Head of caudate nucleus (tissue), 42 donors: Measurements from ENCODE around the gene HTT.

ENCODE experiments used
- DNase-seq, 42 donors: peaks; one replicate each; pipeline versions ENCODE4 v3.0.0 to v3.0.0-alpha.2; 2020 to 2021; ENCODE audit warnings: mixed read lengths in 7 of 42
- intact Hi-C: fragments of 100-400 bp; cut with DNase I; formaldehyde crosslinking; loops from one replicate; pipeline ENCODE4 v1.15.0; 2022

HTT gene

DNA sequence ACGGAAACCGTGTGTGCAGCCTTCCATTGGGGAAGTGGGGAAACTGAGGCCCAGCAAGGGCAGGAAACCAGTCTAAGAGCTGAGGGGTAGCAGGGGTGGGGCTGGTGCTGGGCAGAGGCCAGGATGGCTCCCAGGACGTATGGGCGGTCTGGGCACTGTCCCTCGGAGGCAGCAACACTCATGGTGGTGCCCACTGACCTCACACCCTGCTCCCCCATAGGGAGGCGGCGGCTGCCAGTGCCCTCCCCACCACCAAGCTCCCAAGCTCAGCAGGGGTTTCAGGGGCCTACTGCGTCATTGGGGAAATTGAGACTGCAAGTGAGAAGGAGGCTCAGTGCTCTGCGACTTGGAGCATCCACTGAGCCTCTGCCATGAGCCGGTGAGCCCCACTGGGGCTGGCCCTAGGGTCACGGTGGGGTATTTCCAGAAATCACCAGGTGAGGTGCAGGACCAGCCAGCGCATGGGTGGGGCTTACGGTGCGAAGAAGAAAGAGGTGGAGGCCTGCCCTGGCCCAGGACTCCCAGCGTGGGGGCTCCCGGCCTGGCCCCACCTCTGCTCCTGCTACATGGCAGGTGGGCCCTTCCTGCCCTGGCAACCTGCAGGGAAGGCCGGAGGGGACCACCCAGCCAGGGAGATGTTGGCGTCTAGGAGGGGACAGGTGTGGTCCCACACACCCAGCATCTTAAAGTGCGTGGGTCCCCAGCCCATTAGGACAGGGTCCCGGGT is 175.4 kb downstream of the HTT start:
- DNase-seq: no peak
- intact Hi-C loops: no loop called here

DNA sequence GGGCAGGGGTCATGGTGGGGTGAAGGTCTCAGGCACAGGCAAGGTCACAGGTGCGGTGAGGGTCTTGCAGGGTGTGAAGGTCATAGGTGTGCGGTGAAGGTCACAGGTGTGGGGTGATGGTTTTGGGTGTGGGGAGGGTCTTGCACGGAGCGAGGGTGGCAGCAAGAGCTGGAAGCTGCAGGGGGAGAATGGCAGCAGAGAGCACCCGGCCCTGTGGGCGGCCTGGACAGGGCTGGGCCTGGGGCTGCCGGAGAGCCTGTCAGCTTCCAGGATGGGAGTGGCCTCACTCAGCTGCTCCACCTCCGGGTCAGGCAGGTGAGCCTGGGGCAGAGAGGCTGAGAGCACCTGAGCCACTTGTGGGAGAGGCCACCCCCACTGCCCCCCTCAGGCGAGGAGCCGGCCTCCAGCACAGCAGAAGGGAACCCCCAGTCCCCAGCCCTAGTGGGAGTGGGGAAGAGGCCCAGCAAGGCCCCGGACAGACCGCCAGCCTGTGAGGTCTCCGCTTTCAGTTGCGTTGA is 176.0 kb downstream of the HTT start:
- no peak for DNase-seq
- intact Hi-C loops: no loop called here

GRCh38 chr4:3250956-3251690 is 176.6 kb downstream of the HTT start:
- intact Hi-C loops: no loop called here
- DNase-seq: peak in 2 of 42 donors; percentile 2

DNA sequence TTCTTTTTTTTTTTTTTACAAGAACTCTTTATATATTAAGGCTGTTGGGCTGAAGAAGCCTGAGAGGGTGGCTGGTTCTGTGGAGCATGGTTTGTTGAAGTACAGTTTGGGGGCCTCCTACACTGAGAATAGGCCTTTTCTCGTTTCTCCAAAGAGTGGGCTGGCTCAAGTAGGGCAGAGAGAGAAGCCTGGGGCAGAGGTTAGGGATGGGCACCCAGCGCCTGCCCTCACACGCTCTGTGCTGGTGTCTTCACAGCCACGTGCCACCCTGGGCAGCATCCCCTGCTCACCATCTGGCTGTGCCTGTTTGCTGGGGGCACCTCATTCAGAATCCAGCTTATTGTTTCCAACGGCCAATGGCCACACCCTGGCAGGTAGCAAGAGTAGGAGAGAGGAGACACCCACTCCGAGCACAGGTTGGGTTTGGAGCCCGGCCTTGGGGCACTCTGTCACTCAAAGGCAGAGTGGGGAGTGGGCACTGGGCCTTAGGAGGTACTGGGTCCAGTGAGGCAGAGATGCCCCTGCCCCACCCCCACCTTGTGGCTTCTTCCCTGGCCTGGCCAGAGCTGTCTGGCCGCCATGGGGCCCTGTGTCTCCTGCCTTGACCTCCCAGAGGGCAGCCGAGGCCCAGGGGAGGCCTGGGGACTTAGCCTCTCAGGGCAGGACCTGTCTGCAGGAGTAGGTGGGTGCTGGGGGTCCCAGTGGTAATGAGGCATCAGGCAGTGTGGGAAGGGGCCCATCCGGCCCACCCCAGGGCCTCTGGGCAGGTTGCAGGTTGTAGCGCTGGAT is 177.4 kb downstream of the HTT start:
- intact Hi-C loops: no loop called here

DNA sequence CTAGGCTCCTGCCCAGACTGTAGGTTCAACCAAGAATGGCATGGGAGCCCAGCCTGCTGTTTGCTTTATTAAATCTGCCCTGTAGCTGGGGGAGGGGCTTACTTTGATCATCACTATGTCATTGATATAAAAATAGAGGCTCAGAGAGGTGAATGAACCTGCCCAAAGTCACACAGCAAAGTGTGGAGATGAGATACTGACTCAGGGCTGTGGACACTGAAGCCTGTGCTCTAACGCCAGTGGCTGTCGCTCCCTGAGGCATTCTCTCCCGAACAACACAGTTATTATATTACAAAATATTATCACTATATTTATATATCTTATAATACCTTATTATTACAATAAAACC is 178.0 kb downstream of the HTT start:
- intact Hi-C loops: no loop called here

More for the DNA sequence above, 177.4 kb downstream of the HTT start:
- DNase-seq: peak in 3 of 42 donors; percentile 1 to 4 (median 1)

GRCh38 chr4:3252831-3253641 is 178.6 kb downstream of the HTT start:
- intact Hi-C loops: no loop called here
- peak in 4 of 42 donors; percentile 1 to 28 (median 8) for DNase-seq

More for the DNA sequence above, 178.0 kb downstream of the HTT start:
- no peak for DNase-seq

GRCh38 chr4:3253808-3254207 is 179.3 kb downstream of the HTT start:
- peak in 8 of 42 donors; percentile 1 to 29 (median 6) for DNase-seq
- intact Hi-C loops: no loop called here

- DNase-seq: peak in 13 of 42 donors; percentile 0 to 26 (median 6)
- intact Hi-C loops: no loop called here
Observed at GRCh38 chr4:3254302-3255131, 180.0 kb downstream of the HTT start.

- DNase-seq: peak in 11 of 42 donors; percentile 1 to 25 (median 5)
- intact Hi-C loops: no loop called here
Observed at GRCh38 chr4:3255611-3256186, 181.2 kb downstream of the HTT start.

DNA sequence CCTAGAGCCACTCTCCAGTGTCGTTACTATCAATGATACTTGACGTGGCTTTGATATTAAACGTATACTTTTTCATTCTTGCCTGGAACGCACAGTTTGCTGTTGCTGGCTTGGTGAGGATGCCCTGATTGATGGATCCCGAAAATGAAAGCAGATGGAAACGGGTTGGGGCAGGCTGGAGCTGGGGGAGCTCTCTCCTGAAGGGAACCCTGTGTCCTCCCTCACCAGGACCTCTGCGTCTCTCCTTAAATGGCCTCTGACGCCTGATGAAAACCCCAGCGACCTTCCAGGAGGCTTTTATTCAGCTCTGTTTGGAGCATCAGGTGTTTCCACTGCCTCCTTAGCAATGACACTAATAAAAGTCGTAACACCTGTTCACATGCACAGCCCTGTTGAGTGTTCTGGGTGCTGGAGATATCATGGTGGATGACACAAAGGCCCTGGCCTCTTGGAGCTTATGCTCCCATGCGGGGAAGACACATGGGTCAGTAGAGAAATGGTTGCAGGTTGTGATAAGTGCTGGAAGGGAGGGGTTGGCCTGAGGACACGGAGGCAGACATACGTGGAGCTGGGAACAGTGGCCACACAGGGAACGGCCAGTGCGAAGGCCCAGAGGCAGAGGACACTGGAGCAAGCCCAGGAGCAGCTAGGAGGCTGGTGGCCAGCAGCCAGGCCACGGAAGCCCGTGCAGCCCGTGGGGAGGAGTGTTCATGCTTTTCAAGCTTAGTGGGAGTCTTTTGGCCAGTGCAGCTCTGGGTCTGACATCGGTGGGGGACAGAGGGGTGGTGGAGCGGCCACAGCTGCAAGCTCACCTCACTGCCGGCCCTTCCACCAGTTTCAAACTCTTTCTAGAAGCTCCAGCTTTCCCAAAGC is 182.0 kb downstream of the HTT start:
- peak in 16 of 42 donors; percentile 1 to 26 (median 6) for DNase-seq
- intact Hi-C loops: no loop called here

DNA sequence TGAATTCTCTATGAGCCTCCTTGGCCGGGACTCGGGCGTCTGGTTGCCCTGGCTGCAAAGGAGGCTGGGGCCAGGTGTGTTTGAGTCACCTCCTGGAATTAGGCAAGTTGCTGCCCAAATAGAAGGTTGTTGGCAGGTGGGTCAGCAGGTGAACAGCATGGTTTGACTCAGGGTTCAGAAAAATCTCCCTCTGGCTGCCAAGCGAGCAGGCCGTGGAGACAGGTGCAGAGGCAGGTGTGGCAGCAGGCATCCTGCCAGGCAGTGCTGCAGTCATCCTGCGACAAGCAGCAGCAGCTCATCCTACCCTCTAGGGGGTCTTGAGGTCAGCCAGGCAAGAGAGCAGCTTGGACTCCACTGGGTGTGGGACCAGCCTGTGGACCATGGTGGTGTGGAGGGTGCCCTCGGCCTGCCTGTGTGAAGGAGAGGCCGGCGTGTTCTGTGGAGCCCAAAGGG is 182.6 kb downstream of the HTT start:
- peak in 16 of 42 donors; percentile 2 to 44 (median 16) for DNase-seq
- intact Hi-C loops: no loop called here

- DNase-seq: peak in 17 of 42 donors; percentile 3 to 41 (median 15)
- intact Hi-C loops: no loop called here
Observed at GRCh38 chr4:3257556-3258482, 183.3 kb downstream of the HTT start.

DNA sequence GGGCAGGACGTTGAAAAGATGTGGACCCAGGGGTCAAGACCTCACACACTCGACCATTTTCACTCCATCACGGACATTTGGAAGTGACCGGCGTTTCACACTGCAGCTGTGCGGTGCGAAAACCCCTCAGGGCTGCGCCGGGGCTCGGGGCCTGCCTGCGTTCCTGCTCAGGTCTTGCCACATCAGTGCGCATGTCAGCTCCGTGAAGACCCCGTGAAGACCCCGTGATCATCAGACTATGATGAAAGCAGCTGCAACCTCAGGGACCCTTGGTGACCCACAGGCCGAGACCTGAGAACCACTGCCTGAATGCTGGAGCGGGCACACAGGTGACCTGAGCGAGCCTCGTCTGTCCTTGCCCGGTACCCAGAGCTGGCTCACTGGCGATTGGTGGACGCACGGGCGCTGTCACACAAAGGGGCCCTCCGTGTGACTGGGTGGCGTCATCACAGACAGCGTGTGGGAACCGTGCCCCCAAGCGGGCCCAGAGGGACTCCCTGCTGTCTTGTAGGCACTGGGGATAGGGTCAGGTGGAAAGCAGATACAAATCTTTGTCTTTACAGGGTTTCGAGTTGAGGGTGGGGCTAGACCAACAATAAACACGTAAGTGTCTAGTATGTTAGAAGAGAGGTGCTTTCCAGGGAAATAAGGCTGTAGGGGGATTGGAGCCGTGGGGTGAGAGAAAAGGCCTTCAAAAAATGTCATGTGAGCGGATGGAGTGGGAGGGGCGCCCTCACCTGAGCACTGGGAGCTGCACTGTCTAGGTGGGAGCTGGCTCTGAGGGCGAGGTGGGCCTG is 187.1 kb downstream of the HTT start:
- intact Hi-C loops: no loop called here
- DNase-seq: peak in 13 of 42 donors; percentile 2 to 34 (median 9)
